HG03558 (cell line): ENCODE results near the gene ZNF608.

ENCODE experiments used
- ATAC-seq: cut with Tn5 transposase; IDR thresholded peaks from one replicate; pipeline ENCODE4 v1.9.1; 2021; ENCODE audit warnings: moderate number of reproducible peaks; ENCODE audit not compliant: unreplicated experiment; ENCODE audit errors: extremely low read depth

ZNF608 gene

DNA sequence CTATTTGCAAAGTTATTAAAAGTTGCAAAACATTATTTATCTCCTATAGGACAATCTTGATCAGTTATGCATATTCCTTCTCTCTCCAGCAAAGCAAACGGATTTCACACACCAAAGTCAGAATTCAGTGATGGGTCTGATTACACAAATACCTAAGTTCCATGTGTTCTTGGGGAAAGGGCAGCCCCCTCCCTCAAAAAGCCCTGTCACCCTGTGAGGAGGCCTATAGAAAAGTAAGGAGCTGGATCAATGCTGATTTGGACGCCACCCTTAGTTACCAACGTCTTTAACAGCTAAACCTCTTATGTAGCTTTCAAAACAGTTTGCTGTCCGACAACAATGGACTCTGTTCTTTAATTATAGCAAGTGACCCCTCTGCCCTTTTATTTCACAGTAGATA, 6.4 kb downstream of the ZNF608 start:
- ATAC-seq = no peak

DNA sequence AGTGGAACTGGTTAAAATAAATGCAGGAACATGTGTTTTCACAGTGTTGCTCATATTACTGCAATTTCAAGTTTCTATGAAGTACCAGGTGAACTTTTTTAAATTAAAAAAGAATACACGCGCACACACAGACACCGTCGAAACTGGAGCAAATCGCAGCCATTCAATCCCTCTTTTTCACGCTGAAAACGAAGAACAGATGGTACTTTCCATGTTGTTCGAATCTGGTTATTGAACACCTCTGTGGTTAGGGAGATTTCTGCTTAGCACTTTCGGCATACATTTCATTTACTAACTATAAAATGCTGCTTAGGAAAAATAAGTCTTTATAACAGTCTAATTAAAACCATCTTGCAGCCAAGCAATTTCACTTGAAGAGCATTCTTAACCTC, 6.8 kb downstream of the ZNF608 start:
- no peak for ATAC-seq

DNA sequence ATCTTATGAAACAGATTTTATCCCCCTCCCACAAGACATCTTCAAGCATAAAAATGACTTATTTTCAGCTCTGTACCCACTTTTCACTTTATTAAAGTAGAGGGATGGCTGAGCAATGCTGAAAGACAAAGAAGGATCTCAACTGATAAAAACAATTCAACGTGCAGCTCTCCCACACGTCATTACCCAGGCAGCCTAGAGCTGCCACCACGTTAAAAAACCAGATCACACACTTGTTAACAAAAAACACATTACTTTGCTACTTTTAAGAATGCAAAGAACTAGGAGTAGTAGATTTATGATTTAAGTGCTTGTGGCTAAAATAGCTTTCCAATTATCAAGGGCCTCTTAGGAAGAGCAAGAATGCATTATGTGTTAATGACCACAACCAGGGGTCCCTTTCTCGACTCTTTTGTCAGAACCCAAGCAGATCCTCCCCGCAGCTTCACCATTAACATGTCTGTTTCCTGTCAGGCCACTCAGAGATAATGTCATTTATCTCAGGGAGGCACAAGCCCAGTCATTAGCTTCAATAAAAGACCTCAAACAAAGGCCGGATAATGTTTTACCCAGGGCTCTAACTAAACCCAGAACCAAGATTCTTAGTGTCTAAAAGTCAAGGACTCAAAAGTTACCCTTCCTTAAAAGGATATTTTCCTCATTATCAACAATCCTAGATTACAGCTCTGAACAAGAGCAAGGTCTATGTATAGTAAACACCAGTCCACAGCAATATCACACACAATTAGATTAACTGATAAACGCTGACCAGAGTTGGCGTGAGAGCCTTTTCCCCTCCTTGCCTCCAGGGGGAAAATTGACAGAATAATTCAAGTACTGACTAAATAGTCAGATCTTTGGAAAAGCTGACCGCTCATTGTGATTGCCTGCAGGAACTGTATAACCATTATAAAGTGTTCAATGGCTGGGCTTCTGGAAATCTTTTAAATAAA, 7.5 kb downstream of the ZNF608 start:
- ATAC-seq = no peak

DNA sequence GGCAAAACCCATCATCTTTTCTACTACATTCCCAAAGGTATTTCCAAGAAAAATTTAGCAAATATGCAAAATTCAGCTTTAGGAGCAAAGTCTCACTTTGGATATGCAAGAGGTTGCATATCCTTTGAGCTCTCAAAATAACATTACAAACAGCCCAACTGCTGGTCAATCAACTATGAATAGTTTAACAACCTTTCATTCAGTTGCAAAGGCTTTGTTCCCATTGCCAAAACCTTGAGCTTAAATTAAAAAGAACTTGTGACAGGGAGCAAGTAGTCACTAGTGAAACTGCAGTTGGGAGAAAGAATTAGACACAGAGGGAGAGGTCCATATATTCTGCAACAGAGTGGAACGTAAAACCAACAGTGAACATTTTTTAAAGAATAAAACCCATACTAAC, 8.8 kb downstream of the ZNF608 start:
- no peak for ATAC-seq

DNA sequence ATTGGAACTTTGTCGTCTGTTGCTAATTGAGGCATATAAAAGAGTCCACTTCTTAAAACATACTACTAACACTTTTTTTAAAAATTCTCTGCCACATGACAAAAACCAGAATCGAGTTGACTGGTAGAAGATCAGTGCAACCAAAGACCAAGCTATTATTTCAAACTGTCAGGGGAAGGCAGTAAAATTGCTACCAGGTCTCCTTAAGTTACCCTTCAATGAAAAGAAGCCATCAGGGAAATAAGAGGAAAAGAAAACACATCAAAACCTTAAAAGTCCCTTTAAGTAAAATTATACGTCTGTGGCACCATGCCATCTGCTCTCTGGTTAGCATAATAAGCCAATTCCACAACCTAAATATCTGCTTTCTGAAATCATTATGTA, 9.6 kb downstream of the ZNF608 start:
- no peak for ATAC-seq

DNA sequence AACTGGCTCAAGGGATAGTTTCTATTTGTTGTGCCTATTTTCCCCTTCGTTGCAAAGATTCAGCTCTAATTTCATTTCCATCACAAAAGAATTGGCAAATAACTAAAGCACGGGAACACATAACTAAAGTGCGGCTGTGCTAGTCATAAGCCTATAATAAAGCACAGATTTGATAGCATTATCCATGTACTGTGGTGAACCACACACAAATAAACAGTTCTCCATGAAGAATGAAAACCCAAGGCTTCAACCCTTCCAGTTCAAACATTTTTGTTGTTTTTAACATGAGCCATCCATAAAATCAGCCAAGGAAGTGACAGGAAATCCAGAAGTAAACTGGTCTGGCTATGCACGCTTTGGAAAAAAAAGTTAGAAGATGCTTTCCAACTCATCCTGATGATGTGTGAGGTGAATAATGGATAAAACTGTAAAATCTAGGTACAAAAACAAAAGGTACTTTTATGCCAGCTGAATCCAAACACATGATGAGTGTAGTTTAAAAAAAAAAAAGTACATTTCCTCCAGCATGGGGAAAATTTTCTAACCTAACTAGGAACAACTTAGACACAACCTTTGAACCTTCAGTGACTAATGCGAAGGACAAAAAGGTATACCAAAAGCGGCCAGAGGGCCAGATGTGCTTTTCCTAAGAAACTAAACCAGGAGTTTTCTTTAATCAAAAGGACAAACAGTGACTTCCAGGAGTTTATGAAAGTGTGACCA, 10.2 kb downstream of the ZNF608 start:
- no peak for ATAC-seq

DNA sequence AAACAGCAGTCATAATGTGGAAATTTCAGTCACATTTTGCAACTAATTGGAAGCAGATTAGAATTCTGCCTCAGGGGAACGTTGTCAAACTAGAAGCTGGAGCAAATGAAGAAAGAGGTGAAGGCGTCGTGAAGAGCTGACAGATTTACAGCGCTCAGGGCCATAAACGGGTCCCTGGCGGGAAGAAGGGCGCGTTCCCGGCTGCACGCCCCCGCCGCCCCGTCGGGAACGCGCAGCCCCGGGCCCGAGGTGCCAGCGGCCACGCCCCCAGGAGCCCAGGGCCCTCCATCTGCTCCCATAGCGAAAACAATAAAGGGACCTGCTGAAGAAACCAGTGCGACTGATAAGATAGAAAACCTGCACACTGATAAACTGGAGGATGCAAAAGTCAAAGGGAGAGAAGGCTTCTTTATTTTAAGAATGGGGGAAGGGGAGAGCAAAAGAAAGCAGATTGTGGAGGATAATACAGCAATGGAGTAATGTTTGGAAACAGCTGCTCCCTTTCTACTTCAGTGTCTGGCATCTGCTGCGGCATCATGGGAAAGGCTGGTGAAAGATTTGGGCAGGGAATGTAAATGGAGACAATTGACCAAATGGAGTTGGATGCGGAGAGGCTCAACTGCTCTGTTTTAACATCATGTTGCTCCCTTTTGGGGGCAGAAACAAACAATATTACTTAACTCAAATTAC, 11.1 kb downstream of the ZNF608 start:
- ATAC-seq = no peak

DNA sequence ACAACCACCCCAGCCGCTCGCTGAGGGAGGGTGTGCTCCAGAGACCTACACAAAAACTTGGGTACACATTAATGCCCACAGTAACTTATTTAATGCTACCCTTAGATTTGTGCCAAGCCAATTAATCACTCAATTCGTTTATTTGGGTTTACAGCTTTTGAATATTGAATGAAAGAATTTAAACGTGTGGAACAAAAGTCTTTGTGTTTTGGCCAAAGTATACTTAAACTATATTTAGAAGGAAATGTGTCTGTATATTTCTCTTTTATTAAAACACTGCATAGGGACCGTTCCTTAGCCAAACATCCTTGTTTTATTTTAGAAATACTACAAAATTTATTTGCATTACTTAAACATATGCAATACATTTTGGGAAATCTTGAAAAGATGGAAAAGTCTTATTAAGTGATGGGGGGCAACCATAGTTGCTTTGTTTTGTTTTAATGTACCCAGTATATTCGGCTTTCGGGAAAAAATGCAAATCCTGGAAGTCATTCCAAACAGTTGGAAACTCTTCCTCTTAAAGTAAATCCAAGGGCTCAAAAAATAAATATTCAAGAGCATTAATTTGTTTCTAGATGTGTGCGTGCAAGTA, 11.8 kb downstream of the ZNF608 start:
- ATAC-seq = no peak

DNA sequence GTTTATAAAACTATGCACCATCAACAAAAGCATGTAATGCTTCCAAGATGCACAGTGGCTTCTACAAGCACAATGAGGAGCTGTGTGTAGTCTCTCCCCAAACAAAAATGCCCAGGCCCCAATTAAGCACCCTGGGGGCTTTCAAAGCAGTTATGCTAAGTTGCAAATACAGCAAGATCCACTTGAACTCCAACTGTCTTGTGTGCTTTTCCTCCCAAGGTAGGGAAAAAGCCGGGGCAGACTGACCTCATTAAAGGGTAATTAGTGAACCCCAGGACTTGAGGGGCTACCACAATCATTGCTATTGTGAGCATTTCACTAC, 13.1 kb downstream of the ZNF608 start:
- ATAC-seq = no peak

DNA sequence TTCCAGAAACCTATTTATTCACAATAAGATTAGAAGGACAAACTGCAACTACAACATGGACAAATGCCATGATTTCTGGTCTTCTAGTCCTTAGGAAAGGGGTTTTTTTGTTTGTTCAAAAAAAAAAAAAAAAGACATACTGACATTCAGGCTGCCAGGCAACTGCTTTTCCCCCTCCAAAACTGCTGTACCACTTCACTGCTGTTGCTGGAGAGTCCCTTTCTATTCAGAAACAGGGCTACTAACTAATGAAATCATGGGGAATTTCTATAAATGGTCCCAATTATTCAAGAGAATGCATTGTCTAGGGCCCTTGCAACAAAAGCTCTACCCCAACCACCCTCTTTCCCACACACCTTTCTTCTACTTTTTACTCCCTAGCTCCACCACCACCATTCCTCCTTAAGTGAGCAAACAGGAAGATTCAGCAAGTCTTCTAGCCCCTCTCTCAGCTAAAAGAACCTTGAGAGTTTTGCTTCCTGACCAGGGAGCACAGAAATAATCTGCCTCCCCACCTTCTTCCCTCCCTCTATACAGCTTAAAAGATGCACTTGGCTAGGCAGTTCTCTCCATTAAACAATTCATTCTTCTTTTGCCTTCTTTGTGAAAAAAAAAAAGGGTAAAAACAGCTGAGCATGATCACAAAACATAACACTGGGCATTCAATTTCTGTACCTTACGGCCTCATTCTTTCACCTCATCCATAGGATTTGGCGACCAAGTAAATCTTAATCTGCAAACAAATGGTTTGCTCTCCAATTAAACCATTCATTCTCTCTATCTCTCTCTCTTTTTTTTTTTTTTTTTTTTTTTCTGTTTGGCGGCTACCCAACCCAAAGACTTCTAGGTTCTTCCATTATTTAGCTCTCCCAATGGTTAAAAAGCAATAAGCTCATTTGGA, 13.8 kb downstream of the ZNF608 start:
- no peak for ATAC-seq

DNA sequence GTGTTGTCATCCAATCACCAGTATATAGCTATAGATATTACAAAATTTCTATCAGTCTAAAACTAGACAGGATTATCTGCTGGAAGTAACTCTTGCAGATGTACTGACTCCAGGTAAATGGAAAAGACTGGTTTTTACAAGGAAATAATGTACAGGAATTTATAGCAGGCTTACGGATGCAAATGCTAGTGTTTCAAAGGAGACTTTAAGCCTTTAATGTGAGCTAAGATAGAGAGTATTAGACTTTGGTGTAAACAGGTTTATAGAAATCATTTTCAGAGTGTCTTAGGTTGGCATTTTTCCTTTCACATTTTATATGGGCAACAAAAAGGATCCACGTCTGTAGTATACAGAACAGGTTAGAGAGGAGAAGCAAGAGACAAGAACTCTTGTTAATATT, 16.1 kb downstream of the ZNF608 start:
- no peak for ATAC-seq

DNA sequence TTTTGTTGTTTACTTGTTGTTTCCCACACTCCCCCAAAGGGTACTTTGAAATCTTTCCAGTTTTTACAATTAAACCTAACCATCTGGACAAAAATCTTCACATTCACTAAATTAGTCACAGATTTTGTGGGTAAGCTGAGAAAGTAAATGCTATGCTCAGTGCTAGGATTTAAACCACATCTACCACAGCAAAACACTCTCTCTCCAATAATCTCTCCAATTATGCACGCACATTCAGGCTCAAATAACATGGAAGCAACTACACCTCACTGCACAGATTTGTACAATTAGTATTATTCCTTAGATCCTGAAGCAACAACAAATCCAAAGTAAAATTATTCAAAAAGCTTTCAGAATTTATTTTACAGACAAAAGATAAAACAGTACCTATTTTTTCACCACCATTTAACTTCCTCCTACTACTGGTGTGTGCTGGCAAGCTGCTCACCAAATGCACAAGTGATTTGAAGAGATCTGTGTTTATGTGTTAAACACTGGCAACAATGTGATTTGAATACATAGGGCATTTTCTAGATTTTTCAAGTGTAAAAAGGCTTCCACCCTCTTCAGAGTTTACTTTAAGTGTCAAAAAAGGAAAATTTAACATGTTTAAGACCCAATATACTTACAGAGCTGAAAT, 16.6 kb downstream of the ZNF608 start:
- ATAC-seq = no peak

DNA sequence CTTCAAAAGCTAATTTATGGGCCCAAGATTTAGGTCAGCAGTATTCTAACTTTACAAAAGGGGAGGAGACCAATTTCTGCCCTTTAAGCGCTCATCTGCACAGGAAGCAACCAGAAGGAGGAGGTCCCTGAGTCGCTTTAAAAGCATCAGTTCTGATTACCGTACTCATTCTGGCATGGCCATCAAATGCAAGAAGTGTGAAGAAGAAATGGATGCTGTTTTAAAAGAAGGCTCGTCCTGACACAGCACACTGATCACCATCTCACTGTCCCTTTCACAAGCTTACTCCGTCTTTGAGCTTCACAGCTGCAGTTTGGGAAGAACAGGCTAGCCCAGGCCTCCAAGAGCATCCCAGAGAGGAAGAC, 17.5 kb downstream of the ZNF608 start:
- no peak for ATAC-seq

DNA sequence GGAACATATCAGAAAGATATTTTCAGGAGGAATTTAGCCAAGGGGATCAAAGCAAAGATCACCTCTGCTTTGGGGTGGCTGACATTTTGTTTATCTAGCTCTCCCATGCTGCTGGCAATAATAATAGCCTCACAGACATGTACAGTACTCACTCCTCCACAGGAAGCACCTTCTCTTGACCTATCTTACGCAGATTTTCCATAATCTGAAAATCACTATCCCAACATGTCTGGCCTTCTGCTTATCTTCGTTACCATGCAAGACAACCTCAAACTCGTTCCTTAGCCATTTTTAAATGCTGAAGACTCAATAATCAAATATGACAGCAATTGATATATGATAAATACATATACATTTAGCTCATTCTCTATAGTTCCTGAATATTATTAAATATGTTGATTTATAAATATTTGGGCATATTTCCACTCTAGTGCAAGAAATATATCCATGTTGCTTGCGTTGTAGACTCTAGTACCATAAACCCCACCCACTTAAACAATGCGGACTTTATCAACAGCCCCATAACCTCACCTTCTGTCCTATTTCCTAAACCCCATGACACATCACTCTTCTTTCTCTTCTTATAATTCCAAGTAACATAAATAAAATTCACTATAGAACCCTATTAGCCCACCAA, 18.0 kb downstream of the ZNF608 start:
- no peak for ATAC-seq

DNA sequence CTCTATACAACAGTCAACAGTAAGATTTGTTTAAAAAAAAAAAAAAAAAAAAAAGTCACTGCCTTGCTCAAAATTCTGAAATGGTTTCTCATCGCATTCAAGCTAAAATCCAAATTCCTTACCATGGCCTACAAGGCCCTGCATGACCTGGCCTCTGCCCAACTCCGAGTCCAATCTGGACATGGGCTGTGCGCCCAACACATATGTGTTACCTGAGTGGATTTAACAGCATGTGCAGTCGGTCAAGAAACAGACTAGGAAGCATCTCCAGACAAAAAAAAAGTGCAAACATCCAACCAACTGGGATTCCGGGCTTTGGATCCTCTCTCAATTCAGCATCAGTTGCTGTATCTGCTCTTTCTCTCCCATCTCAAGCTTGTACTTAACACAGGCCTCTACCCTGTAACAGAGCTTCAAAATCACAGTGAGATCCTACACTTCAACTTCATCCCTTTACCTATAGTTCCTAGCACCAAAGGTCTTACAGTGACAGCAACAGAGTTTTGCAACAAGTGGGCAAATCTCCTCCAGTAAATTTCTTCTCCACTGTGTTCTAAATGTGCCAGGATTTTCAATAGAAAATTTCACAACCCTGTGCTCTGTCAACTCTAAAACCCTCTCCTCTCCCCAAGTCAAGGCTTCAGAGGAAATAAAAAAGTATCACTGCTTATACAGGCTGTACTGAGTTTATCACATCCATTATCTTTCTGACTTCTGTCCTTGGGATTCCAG, 19.6 kb downstream of the ZNF608 start:
- ATAC-seq = no peak

DNA sequence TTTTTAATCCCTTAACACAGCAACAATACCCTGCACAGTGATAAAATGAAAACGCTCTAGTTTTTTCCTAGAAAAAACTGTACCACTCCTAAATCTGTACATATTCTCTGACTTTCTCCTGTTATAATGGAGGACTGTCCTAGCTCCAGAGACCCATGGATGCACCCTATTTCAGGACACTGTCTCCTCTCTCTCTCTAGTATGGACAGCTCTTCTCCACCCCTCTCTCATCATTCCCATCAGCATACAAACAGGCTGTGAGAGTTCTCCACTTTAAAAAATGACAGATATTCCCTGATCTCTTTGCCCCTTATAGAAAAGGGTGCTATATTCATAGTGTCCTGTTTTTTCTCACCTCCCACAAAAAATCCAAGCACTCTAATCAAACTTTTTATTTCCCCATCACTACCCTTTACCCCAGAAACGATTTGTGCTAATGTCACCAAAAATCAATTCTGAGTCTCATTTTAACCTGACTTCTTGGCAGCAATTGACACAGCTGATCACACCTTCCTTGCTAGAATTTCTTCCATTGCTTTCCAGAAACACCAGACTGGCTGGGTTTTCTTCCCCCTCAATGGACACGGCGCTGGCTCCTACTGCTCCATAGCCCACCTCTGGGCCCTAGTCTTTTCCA, 20.7 kb downstream of the ZNF608 start:
- ATAC-seq = no peak

DNA sequence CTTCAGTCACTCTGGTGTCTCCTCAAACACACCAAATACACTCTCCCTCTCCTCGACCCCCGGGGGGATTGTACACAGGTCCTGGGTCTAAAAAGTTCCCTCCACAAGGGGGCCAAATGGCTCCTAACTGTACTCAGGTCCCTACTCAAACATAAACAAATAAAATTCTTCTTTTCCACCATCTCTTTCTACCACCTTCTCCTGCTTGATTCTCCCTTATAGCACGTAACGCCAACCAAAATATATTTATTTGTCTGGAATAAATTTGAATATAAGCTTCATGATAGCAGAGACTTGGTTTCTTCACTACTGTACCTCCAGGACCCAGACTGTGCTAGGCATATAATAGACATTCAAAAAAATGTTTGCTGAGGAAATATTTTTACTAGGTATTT, 21.4 kb downstream of the ZNF608 start:
- ATAC-seq = no peak
